AG09309 (cell line): ENCODE data around the gene CARD11.

Experiments
- DNase-seq: peaks from one replicate; pipeline ENCODE4 v3.0.0-alpha.2; 2010; ENCODE audit warnings: low read depth
- H3K4me3 ChIP-seq: 2 replicates; pipeline ENCODE4 v1.5.1; 2011; ENCODE audit warnings: mild to moderate bottlenecking, low read depth, low read length, moderate library complexity; ENCODE audit not compliant: control insufficient read depth
- CTCF ChIP-seq: IDR thresholded peaks from 2 replicates; pipeline ENCODE4 v1.5.1; 2011; ENCODE audit warnings: mild to moderate bottlenecking, low read depth, low read length, inconsistent platforms; ENCODE audit not compliant: insufficient read depth, control insufficient read depth; ENCODE audit errors: missing control alignments

The CARD11 gene

GRCh38 chr7:2886900-2887299 is 156.8 kb downstream of the CARD11 start:
- no peak for DNase-seq
- no peak overlapping the region for H3K4me3 ChIP-seq
- peak; percentile 82 for TF ChIP-seq CTCF

- no peak overlapping the region for H3K4me3 ChIP-seq
- no peak for TF ChIP-seq CTCF
- DNase-seq: no peak
Observed at GRCh38 chr7:2886391-2886790, 157.3 kb downstream of the CARD11 start.

GRCh38 chr7:2884161-2884560 is 159.5 kb downstream of the CARD11 start:
- no peak overlapping the region for H3K4me3 ChIP-seq
- no peak for DNase-seq
- TF ChIP-seq CTCF: no peak

- no peak for DNase-seq
- no peak for TF ChIP-seq CTCF
Observed at GRCh38 chr7:2883101-2883500, 160.6 kb downstream of the CARD11 start.

GRCh38 chr7:2882111-2882510 is 161.6 kb downstream of the CARD11 start:
- DNase-seq: no peak
- TF ChIP-seq CTCF: no peak

More at GRCh38 chr7:2883101-2883500, 160.6 kb downstream of the CARD11 start:
- H3K4me3 ChIP-seq: no peak overlapping the region

GRCh38 chr7:2880874-2881533 is 162.7 kb downstream of the CARD11 start:
- no peak for DNase-seq
- TF ChIP-seq CTCF: no peak
- no peak overlapping the region for H3K4me3 ChIP-seq

More at GRCh38 chr7:2882111-2882510, 161.6 kb downstream of the CARD11 start:
- no peak overlapping the region for H3K4me3 ChIP-seq
